Measurements from ENCODE around the gene LRRTM4. TPM values are rescaled to one million over a fixed set of nuclear protein-coding genes. Genes with fewer than 3 reads are reported as not detected.

The LRRTM4 gene
- total and polyA plus RNA-seq, 2 of the 13 experiments (the other 11 are each of a cell fraction or from before 2014, with no cell fraction given): 1.2 TPM

DNA sequence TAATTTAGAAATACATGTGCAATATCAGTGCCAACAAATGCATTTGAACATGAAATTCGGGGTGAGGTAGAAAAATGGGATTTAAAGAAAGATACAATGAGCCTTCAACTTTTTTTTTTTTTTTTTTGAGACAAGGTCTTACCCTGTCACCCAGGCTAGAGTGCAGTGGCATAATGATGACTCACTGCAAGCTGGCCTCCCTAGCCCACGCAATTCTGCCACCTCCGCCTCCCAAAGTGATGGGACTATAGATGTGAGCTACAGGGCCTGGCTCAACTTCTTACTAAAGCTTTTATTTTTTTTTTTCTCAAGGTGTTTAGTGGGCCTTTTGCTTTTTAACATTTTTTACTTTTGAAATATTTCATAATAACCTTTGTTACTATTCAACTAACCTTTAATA lies 365.6 kb downstream of the LRRTM4 start:
- Histone ChIP-seq H2AFZ (ENCODE audit: low read length) (no peak overlapping the region), H3K4me2 (ENCODE audit: low read depth, low read length) (no peak overlapping the region), H3K9me3 (ENCODE audit: low read length) (peaks cover 5% of the 10 kb centered on the region; the same call in 1 of the 2 replicates), H3K36me3 (replicated peaks in 1 of 2; ENCODE audit: control insufficient read depth in 1 of 2, insufficient read depth in 2 of 2, low read length in 2 of 2) (no peaks in the 10 kb centered on the region), H4K20me1 (ENCODE audit: insufficient read depth, low read length) (no peaks in the 10 kb centered on the region), H3K27me3 (ENCODE audit: control insufficient read depth in 1 of 2, insufficient read depth in 2 of 2, low read length in 2 of 2) (no peaks in the 10 kb centered on the region), H3K4me3 (replicated peaks in 1 of 3; ENCODE audit: insufficient read depth in 1 of 3, low read depth in 2 of 3, low read length in 3 of 3) (no peak overlapping the region), H3K4me1 (ENCODE audit: insufficient read depth, low read length) (no peaks in the 10 kb centered on the region), H3K79me2 (ENCODE audit: insufficient read depth, low read length) (no peaks in the 10 kb centered on the region), H3K27ac (ENCODE audit: extremely low read length, insufficient read depth, low read length) (no peak overlapping the region), H3K9ac (ENCODE audit: insufficient read depth, low read depth, low read length) (no peak overlapping the region)
- CTCF ChIA-PET (ENCODE audit: low intra/inter-chr PET ratio, low total read pairs): no interaction called here
- WGBS (ENCODE audit: low lambda C conversion rate): 11% methylated on average over 3 of the region's 3 CpGs
- ATAC-seq: no peak; the same call in 2 of the 3 replicates
- POLR2A ChIA-PET: no interaction called here
- FAIRE-seq: no peak
- no peak for TF ChIP-seq FOSL1 (CRISPR knock-in tag; IDR thresholded peaks at IDR 0.05; ENCODE audit: borderline replicate concordance)
- TF ChIP-seq FOSL2 (CRISPR knock-in tag; IDR thresholded peaks at IDR 0.05): peak; percentile 66; the same call in 1 of the 2 replicates
- no peak for TF ChIP-seq SIN3B (IDR thresholded peaks at IDR 0.05; ENCODE audit: low read length)
- TF ChIP-seq POLR2G (IDR thresholded peaks at IDR 0.05; ENCODE audit: low read depth, low read length): no peak
- in situ Hi-C loops (cut with HindIII; ENCODE audit: extremely low pct_ligation_motif_present, low pct_unique_long_range_greater_than_20kb): no loop called here
- no peak for DNase-seq (ENCODE audit: low spot score)
- intact Hi-C loops (cut with micrococcal nuclease; ENCODE audit: unreplicated experiment): no loop called here
- no TSS peak for BruUV-seq (replicated peaks)

DNA sequence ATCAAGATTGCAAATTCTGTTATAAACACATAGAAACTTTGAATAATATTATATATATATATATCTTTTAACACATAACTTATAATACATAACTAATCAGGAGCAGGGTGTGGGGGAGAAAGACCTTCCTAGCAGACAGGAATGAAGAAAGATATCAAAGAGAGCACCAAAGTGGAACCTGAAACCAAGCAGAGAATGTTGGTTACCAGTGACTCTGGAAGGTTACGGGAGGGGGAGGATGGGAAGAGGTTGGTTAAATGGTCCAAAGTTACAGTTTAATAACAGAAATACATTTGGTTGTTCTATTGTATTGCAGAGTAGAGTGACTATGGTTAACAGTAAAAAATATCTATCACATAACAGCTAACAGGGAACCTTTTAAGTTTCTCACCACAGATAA lies 366.7 kb downstream of the LRRTM4 start:
- no peak overlapping the region for H3K27ac ChIP-seq (ENCODE audit: extremely low read length, insufficient read depth, low read length)
- H3K4me1 ChIP-seq (ENCODE audit: insufficient read depth, low read length): no peaks in the 10 kb centered on the region
- ChIA-PET CTCF (ENCODE audit: low intra/inter-chr PET ratio, low total read pairs) (no interaction called here), POLR2A (no interaction called here)
- H3K36me3 ChIP-seq (replicated peaks in 1 of 2; ENCODE audit: control insufficient read depth in 1 of 2, insufficient read depth in 2 of 2, low read length in 2 of 2): no peaks in the 10 kb centered on the region
- in situ Hi-C loops (cut with HindIII; ENCODE audit: extremely low pct_ligation_motif_present, low pct_unique_long_range_greater_than_20kb) (no loop called here), intact Hi-C loops (cut with micrococcal nuclease; ENCODE audit: unreplicated experiment) (no loop called here)
- ATAC-seq (no peak), FAIRE-seq (no peak), DNase-seq (ENCODE audit: low spot score) (no peak)
- TF ChIP-seq NR2C2 (CRISPR knock-in tag; IDR thresholded peaks at IDR 0.05; ENCODE audit: borderline replicate concordance): no peak
- TF ChIP-seq ZNF577 (CRISPR knock-in tag; IDR thresholded peaks at IDR 0.05; ENCODE audit: borderline replicate concordance, low read depth): no peak
- TF ChIP-seq ZNF124 (CRISPR knock-in tag; IDR thresholded peaks at IDR 0.05): no peak
- no peak for TF ChIP-seq GPN1 (CRISPR knock-in tag; IDR thresholded peaks at IDR 0.05; ENCODE audit: borderline replicate concordance)
- no peaks in the 10 kb centered on the region for H4K20me1 ChIP-seq (ENCODE audit: insufficient read depth, low read length)
- no peaks in the 10 kb centered on the region for H3K9me3 ChIP-seq (ENCODE audit: low read length)
- no peak overlapping the region for H2AFZ ChIP-seq (ENCODE audit: low read length)
- no peak overlapping the region for H3K4me2 ChIP-seq (ENCODE audit: low read depth, low read length)
- no peaks in the 10 kb centered on the region for H3K79me2 ChIP-seq (ENCODE audit: insufficient read depth, low read length)
- H3K27me3 ChIP-seq (ENCODE audit: control insufficient read depth in 1 of 2, insufficient read depth in 2 of 2, low read length in 2 of 2): no peaks in the 10 kb centered on the region
- no peak overlapping the region for H3K9ac ChIP-seq (ENCODE audit: insufficient read depth, low read depth, low read length)
- no peak overlapping the region for H3K4me3 ChIP-seq (replicated peaks in 1 of 3; ENCODE audit: insufficient read depth in 1 of 3, low read depth in 2 of 3, low read length in 3 of 3)
- no TSS peak for BruUV-seq (replicated peaks)
- 23% methylated on average over 1 of the region's 1 CpG for WGBS (ENCODE audit: low lambda C conversion rate)
